HEK293T (cell line): ENCODE measurements around the gene STK17B.

Experiments
- CTCF ChIA-PET: fragments of 350-600 bp; formaldehyde crosslinking; extraction: SDS; loops from one replicate; lab custom pipeline; 2021; ENCODE audit warnings: antibody characterized with exemption, inconsistent platforms; lab: Yijun Ruan, JAX
- POLR2A ChIA-PET: fragments of 350-600 bp; formaldehyde crosslinking; extraction: SDS; loops from one replicate; lab custom pipeline; 2020; ENCODE audit warnings: antibody characterized with exemption, inconsistent platforms; lab: Yijun Ruan, JAX
- DNase-seq: peaks from one replicate; pipeline ENCODE4 v3.0.0; 2012; ENCODE audit warnings: mixed read lengths; ENCODE audit errors: extremely low spot score
- ARNT ChIP-seq: fragments of 450-650 bp; IDR thresholded peaks from 2 replicates; pipeline ENCODE4 v1.6.1; 2017; ENCODE audit warnings: mild to moderate bottlenecking
- BHLHE40 ChIP-seq: fragments of 450-650 bp; IDR thresholded peaks from 2 replicates; pipeline ENCODE4 v1.6.1; 2016; ENCODE audit warnings: mild to moderate bottlenecking, moderate library complexity, borderline replicate concordance
- CTBP1 ChIP-seq: fragments of 450-650 bp; IDR thresholded peaks from 2 replicates; pipeline ENCODE4 v1.6.1; 2016; ENCODE audit warnings: borderline replicate concordance
- ELF4 ChIP-seq: fragments of 450-650 bp; IDR thresholded peaks from 2 replicates; pipeline ENCODE4 v1.6.1; 2017; ENCODE audit warnings: antibody characterized with exemption
- FOXA1 ChIP-seq: fragments of 450-650 bp; IDR thresholded peaks from 2 replicates; pipeline ENCODE4 v1.6.1; 2016; ENCODE audit warnings: mild to moderate bottlenecking
- FOXK2 ChIP-seq: fragments of 450-650 bp; IDR thresholded peaks from 2 replicates; pipeline ENCODE4 v1.6.1; 2016; ENCODE audit warnings: mild to moderate bottlenecking
- FOXM1 ChIP-seq: fragments of 450-650 bp; IDR thresholded peaks from 2 replicates; pipeline ENCODE4 v1.6.1; 2017; ENCODE audit warnings: mild to moderate bottlenecking, borderline replicate concordance
- HDGF ChIP-seq: fragments of 450-650 bp; IDR thresholded peaks from 2 replicates; pipeline ENCODE4 v1.6.1; 2017; ENCODE audit warnings: antibody characterized with exemption, borderline replicate concordance
- L3MBTL2 ChIP-seq: fragments of 450-650 bp; conservative IDR thresholded peaks from 2 replicates; pipeline ENCODE4 v1.6.1; 2016; ENCODE audit warnings: mild to moderate bottlenecking
- LEF1 ChIP-seq: fragments of 450-650 bp; IDR thresholded peaks from 2 replicates; pipeline ENCODE4 v1.6.1; 2017; ENCODE audit warnings: mild to moderate bottlenecking, borderline replicate concordance
- NFRKB ChIP-seq: fragments of 450-650 bp; IDR thresholded peaks from 2 replicates; pipeline ENCODE4 v1.6.1; 2016; ENCODE audit warnings: mild to moderate bottlenecking, moderate library complexity
- PKNOX1 ChIP-seq: fragments of 450-650 bp; IDR thresholded peaks from 2 replicates; pipeline ENCODE4 v1.6.1; 2016
- SP1 ChIP-seq: fragments of 450-650 bp; IDR thresholded peaks from 2 replicates; pipeline ENCODE4 v1.6.1; 2017
- SUZ12 ChIP-seq: fragments of 450-650 bp; IDR thresholded peaks from 2 replicates; pipeline ENCODE4 v1.6.1; 2016; ENCODE audit warnings: mild to moderate bottlenecking
- TARDBP ChIP-seq: fragments of 450-650 bp; IDR thresholded peaks from 2 replicates; pipeline ENCODE4 v1.6.1; 2016
- ZNF384 ChIP-seq: fragments of 450-650 bp; IDR thresholded peaks from 2 replicates; pipeline ENCODE4 v1.6.1; 2016

Gene STK17B

GRCh38 chr2:196131949-196132925, 39.1 kb downstream of the STK17B start:
- TF ChIP-seq FOXK2 (no peak), FOXA1 (no peak), PKNOX1 (no peak), FOXM1 (no peak), SP1 (no peak), HDGF (no peak), ELF4 (no peak), SUZ12 (no peak)
- DNase-seq = no peak
- CTCF ChIA-PET = interaction anchor here (1.4 to 1.5 kb wide), 2 partner anchors 205 to 321 kb away, joined by 5 to 7 read pairs; no protein-coding TSS in a partner anchor
- POLR2A ChIA-PET = no interaction called here

GRCh38 chr2:196131384-196131937, 39.9 kb downstream of the STK17B start:
- DNase-seq = peak; percentile 62
- TF ChIP-seq FOXK2 = no peak
- POLR2A ChIA-PET = no interaction called here
- CTCF ChIA-PET = interaction anchor here (1.4 to 1.5 kb wide), 2 partner anchors 205 to 322 kb away, joined by 5 to 7 read pairs; no protein-coding TSS in a partner anchor

GRCh38 chr2:196130039-196130825, 41.1 kb downstream of the STK17B start:
- DNase-seq = no peak
- ChIA-PET CTCF (interaction anchor here (0.7 to 1.1 kb wide), 2 partner anchors 146 to 1119 kb away, joined by 3 to 4 read pairs; no protein-coding TSS in a partner anchor), POLR2A (no interaction called here)
- TF ChIP-seq HDGF = no peak
- no peak for TF ChIP-seq FOXK2
- TF ChIP-seq CTBP1 = no peak
- no peak for TF ChIP-seq SUZ12
- TF ChIP-seq ARNT = no peak
- no peak for TF ChIP-seq SP1
- TF ChIP-seq TARDBP = no peak
- TF ChIP-seq LEF1 = no peak
- no peak for TF ChIP-seq ELF4
- TF ChIP-seq NFRKB = no peak
- no peak for TF ChIP-seq L3MBTL2

GRCh38 chr2:196128749-196129148, 42.6 kb downstream of the STK17B start:
- ChIA-PET POLR2A (no interaction called here), CTCF (no interaction called here)
- no peak for TF ChIP-seq FOXA1
- TF ChIP-seq NFRKB = no peak
- TF ChIP-seq LEF1 = no peak
- TF ChIP-seq PKNOX1 = no peak
- no peak for TF ChIP-seq ARNT
- no peak for TF ChIP-seq FOXM1
- no peak for TF ChIP-seq TARDBP
- TF ChIP-seq CTBP1 = no peak
- no peak for TF ChIP-seq SP1
- no peak for TF ChIP-seq SUZ12
- no peak for TF ChIP-seq HDGF
- TF ChIP-seq BHLHE40 = no peak
- no peak for TF ChIP-seq ELF4
- TF ChIP-seq L3MBTL2 = no peak
- no peak for TF ChIP-seq ZNF384
- TF ChIP-seq FOXK2 = no peak
- DNase-seq = no peak

- DNase-seq = no peak
- ChIA-PET POLR2A (no interaction called here), CTCF (interaction anchor here (1.0 kb wide), 1 partner anchor 48 kb away, joined by 4 read pairs; no protein-coding TSS in a partner anchor)
- no peak for TF ChIP-seq SP1
- no peak for TF ChIP-seq LEF1
- no peak for TF ChIP-seq CTBP1
- no peak for TF ChIP-seq NFRKB
- no peak for TF ChIP-seq TARDBP
- no peak for TF ChIP-seq ELF4
- TF ChIP-seq SUZ12 = no peak
- TF ChIP-seq ZNF384 = no peak
Measured at GRCh38 chr2:196125596-196125995, 45.8 kb downstream of the STK17B start.

- TF ChIP-seq BHLHE40 = no peak
- TF ChIP-seq CTBP1 = no peak
- no peak for TF ChIP-seq ELF4
- no peak for TF ChIP-seq ZNF384
- TF ChIP-seq TARDBP = no peak
- CTCF ChIA-PET = no interaction called here
- POLR2A ChIA-PET = interaction anchor here (1.2 kb wide), 1 partner anchor 11 kb away, joined by 3 read pairs; no protein-coding TSS in a partner anchor
- no peak for DNase-seq
Measured at GRCh38 chr2:196123679-196124373, 47.6 kb downstream of the STK17B start.
